ENCODE data around the gene BNIP1.

BNIP1 gene

DNA sequence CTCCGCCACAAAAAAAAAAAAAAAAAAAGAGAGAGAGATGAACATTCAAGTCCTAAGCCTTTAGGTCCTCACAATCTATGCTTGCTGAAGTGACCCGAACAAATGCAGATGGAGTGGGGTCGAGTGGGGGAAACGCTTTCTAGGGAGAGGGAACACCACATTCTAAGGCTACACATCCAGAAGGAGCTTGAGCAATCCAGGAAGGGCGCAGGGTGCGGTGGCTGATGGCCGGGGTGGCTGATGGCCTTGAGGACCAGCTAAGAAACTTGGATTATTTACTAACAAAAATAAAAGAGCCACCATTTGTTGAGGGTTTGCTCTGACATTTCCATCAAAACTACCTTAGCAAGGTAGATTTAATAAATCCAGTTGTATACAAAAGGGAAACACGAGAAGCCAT is 764 bp upstream of the BNIP1 start:
- Histone ChIP-seq H3K4me3 (ENCODE audit: low read length) (no peak overlapping the region), H3K27ac (ENCODE audit: low read length) (no peak overlapping the region), H2AFZ (ENCODE audit: low read length) (peak overlapping the region; percentile 21), H3K27me3 (replicated peaks; ENCODE audit: insufficient read depth, low read length) (no peaks in the 10 kb centered on the region), H3K79me2 (ENCODE audit: low read length) (peaks cover 11% of the 10 kb centered on the region; the same call in 1 of the 2 replicates), H3K9me3 (replicated peaks; ENCODE audit: insufficient read depth, low read length) (no peaks in the 10 kb centered on the region), H3F3A (ENCODE audit: insufficient read depth, low read length) (no peaks in the 10 kb centered on the region), H3K9me2 (replicated peaks; ENCODE audit: insufficient read depth, low read length) (no peaks in the 10 kb centered on the region), H4K20me1 (ENCODE audit: insufficient read depth, low read length) (no peaks in the 10 kb centered on the region), H3K4me1 (ENCODE audit: low read length) (no peaks in the 10 kb centered on the region), H3K9ac (ENCODE audit: low read length) (no peak overlapping the region), H3K4me2 (ENCODE audit: low read depth, low read length) (0 out of 2 replicates have a peak overlapping the region, but pooled peaks have one; percentile 97), H3K36me3 (replicated peaks; ENCODE audit: insufficient read depth, low read length) (no peaks in the 10 kb centered on the region)
- DNase-seq, result no peak
- TF ChIP-seq EZH2phosphoT487 (IDR thresholded peaks at IDR 0.05; ENCODE audit: low read length) (no peak), EZH2 (optimal IDR thresholded peaks at IDR 0.05; ENCODE audit: low read depth, low read length) (no peak)
- TF ChIP-seq, protein P1, sequence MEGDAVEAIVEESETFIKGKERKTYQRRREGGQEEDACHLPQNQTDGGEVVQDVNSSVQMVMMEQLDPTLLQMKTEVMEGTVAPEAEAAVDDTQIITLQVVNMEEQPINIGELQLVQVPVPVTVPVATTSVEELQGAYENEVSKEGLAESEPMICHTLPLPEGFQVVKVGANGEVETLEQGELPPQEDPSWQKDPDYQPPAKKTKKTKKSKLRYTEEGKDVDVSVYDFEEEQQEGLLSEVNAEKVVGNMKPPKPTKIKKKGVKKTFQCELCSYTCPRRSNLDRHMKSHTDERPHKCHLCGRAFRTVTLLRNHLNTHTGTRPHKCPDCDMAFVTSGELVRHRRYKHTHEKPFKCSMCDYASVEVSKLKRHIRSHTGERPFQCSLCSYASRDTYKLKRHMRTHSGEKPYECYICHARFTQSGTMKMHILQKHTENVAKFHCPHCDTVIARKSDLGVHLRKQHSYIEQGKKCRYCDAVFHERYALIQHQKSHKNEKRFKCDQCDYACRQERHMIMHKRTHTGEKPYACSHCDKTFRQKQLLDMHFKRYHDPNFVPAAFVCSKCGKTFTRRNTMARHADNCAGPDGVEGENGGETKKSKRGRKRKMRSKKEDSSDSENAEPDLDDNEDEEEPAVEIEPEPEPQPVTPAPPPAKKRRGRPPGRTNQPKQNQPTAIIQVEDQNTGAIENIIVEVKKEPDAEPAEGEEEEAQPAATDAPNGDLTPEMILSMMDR (IDR thresholded peaks at IDR 0.05; ENCODE audit: low read length), result no peak

DNA sequence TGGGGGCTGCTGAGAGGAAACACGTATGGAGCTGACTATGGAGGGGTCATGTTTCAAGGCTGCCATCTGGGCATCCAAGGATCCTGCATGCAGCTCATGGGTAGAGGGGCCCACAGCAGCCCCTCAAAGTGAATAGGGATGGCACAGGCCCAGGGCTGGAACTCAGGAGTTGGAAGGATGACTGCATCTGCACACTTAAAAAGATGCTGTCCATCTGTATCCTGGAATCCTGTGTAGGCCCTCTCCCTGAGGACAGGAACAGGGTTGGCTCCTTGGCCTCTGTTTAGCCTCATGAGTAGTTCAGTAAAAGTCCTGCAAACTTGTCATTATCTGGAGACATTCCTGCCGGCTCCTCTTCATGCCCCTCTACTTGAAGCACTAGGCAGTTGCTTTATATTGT is 4.0 kb downstream of the BNIP1 start:
- Histone ChIP-seq H3K36me3 (replicated peaks; ENCODE audit: insufficient read depth, low read length) (no peaks in the 10 kb centered on the region), H3K79me2 (ENCODE audit: low read length) (peaks cover 11% of the 10 kb centered on the region; the same call in 1 of the 2 replicates), H3K27ac (ENCODE audit: low read length) (no peak overlapping the region), H4K20me1 (ENCODE audit: insufficient read depth, low read length) (no peaks in the 10 kb centered on the region), H3K9ac (ENCODE audit: low read length) (no peak overlapping the region), H3F3A (ENCODE audit: insufficient read depth, low read length) (no peaks in the 10 kb centered on the region), H3K4me2 (ENCODE audit: low read depth, low read length) (no peak overlapping the region), H3K4me3 (ENCODE audit: low read length) (no peak overlapping the region), H2AFZ (ENCODE audit: low read length) (no peak overlapping the region), H3K4me1 (ENCODE audit: low read length) (no peaks in the 10 kb centered on the region), H3K27me3 (replicated peaks; ENCODE audit: insufficient read depth, low read length) (no peaks in the 10 kb centered on the region), H3K9me3 (replicated peaks; ENCODE audit: insufficient read depth, low read length) (no peaks in the 10 kb centered on the region), H3K9me2 (replicated peaks; ENCODE audit: insufficient read depth, low read length) (no peaks in the 10 kb centered on the region)
- TF ChIP-seq EZH2 (optimal IDR thresholded peaks at IDR 0.05; ENCODE audit: low read depth, low read length) (no peak), EZH2phosphoT487 (IDR thresholded peaks at IDR 0.05; ENCODE audit: low read length) (no peak)
- TF ChIP-seq, protein P1 (IDR thresholded peaks at IDR 0.05; ENCODE audit: low read length), result no peak
- DNase-seq, result no peak

DNA sequence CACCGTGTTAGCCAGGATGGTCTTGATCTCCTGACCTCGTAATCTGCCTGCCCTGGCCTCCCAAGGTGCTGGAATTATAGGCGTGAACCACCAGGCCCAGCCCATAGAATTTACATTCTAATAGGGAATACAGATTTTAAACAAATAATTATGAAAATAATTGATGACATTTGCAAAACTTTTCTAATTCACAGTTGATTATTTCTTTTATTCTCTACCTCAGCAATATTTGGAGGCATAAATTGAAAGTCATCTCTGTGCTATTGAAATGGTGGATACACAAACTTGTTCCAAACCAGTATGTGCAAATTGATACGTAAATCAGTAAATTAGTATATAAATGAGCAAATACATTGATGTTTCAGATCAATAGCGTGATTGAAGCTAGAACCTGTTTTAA is 8.2 kb downstream of the BNIP1 start:
- Histone ChIP-seq H3K79me2 (ENCODE audit: low read length) (no peaks in the 10 kb centered on the region), H3K9ac (ENCODE audit: low read length) (no peak overlapping the region), H4K20me1 (ENCODE audit: insufficient read depth, low read length) (no peaks in the 10 kb centered on the region), H2AFZ (ENCODE audit: low read length) (no peak overlapping the region), H3K27ac (ENCODE audit: low read length) (no peak overlapping the region), H3K9me3 (replicated peaks; ENCODE audit: insufficient read depth, low read length) (no peaks in the 10 kb centered on the region), H3K9me2 (replicated peaks; ENCODE audit: insufficient read depth, low read length) (no peaks in the 10 kb centered on the region), H3K36me3 (replicated peaks; ENCODE audit: insufficient read depth, low read length) (no peaks in the 10 kb centered on the region; the same call in 1 of the 2 replicates), H3K4me1 (ENCODE audit: low read length) (no peaks in the 10 kb centered on the region), H3F3A (ENCODE audit: insufficient read depth, low read length) (no peaks in the 10 kb centered on the region), H3K27me3 (replicated peaks; ENCODE audit: insufficient read depth, low read length) (no peaks in the 10 kb centered on the region), H3K4me3 (ENCODE audit: low read length) (no peak overlapping the region), H3K4me2 (ENCODE audit: low read depth, low read length) (no peak overlapping the region)
- no peak for DNase-seq
- TF ChIP-seq, protein P1 (IDR thresholded peaks at IDR 0.05; ENCODE audit: low read length), result no peak
- TF ChIP-seq EZH2 (optimal IDR thresholded peaks at IDR 0.05; ENCODE audit: low read depth, low read length), result no peak
- TF ChIP-seq EZH2phosphoT487 (IDR thresholded peaks at IDR 0.05; ENCODE audit: low read length), result no peak
